ENCODE results near the gene KLB. TPM values are rescaled to one million over a fixed set of nuclear protein-coding genes. Genes with fewer than 3 reads are reported as not detected.
"Not testable (repeated sequence)": the region's sequence is repeated elsewhere in the genome, so short reads cannot be mapped to it uniquely, and the experiment has no call there.

KLB gene
- total and polyA plus RNA-seq, 4 experiments from 2014 or later = 0.06 TPM; not detected in 3

DNA sequence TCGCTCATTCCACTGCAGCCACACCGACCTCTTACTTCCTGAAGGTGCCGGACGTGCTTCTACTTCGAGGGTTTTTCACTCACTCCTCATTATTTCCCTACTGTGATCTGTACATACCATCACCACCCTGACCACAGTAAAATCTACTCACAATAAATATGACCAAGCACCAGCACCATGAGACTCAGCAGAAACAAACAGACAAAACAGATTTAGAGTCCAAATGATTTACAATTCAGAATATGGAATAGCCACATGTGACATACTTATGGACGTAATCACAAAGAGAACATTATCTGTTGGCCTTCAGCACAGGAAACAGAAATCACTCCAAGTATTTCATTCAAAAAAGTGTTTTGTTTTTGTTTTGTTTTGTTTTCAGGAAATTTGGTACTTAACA lies 16.1 kb upstream of the KLB start:
- Histone ChIP-seq H3K36me3 (ENCODE audit: insufficient read depth, low read length) (no peaks in the 10 kb centered on the region), H3K4me3 (ENCODE audit: low read length in 2 of 2) (no peak overlapping the region), H3K27me3 (ENCODE audit: insufficient read depth, low read length) (no peaks in the 10 kb centered on the region), H3K27ac (ENCODE audit: low read depth, low read length) (no peak overlapping the region), H3K4me1 (ENCODE audit: insufficient read depth, low read length) (no peaks in the 10 kb centered on the region), H3K9me3 (ENCODE audit: control insufficient read depth in 1 of 2, low read length in 2 of 2) (no peaks in the 10 kb centered on the region)
- Mint-ChIP-seq H3K36me3 (no peaks in the 10 kb centered on the region), H3K4me3 (no peak overlapping the region), H3K27me3 (peaks cover 2 to 6% of the 10 kb centered on the region in 2 donors), H3K4me1 (no peaks in the 10 kb centered on the region), H3K9me3 (no peaks in the 10 kb centered on the region), H3K27ac (no peak overlapping the region)
- no peak for DNase-seq
- ChIA-PET CTCF (ENCODE audit: partially characterized antibody) (no interaction called here), POLR2A (ENCODE audit: partially characterized antibody) (no interaction called here)
- intact Hi-C loops (cut with micrococcal nuclease) = no loop called here

DNA sequence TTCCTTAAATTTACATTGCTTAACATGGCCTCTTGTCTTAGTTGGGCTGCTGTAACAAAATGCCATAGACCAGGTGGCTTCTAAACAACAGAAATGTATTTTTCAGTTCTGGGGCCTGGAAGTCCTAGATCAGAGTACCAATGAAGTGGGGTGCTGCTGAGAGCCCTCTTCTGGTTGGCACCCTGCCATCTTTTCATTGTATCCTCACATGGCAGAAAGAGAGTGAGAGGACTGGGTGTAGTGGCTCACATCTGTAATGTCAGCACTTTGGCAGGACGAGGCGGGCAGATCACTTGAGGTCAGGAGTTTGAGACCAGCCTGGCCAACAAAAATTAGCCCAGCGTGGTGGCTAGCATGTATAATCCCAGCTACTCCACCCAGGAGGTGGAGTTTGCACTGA lies 12.0 kb upstream of the KLB start:
- intact Hi-C loops (cut with micrococcal nuclease) = no loop called here

DNA sequence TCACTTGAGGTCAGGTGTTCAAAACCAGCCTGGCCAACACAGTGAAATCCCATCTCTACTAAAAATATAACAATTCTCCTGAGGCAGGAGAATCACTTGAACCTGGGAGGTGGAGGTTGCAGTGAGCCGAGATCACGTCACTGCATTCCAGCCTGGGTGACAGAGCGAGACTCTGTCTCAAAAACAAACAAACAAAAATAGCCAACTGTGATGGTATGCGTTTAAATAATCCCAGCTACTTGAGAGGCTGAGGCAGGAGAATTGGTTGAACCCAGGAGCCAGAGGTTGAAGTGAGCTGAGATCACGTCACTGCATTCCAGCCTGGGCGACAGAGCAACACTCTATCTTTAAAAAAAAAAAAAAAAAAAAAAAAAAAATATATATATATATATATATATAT lies 5.1 kb upstream of the KLB start:
- H3K4me1 ChIP-seq (ENCODE audit: insufficient read depth, low read length); POLR2A ChIA-PET (ENCODE audit: partially characterized antibody); H3K4me3 Mint-ChIP-seq; H3K4me1 Mint-ChIP-seq; intact Hi-C loops (cut with micrococcal nuclease); H3K27ac Mint-ChIP-seq; H3K27me3 ChIP-seq (ENCODE audit: insufficient read depth, low read length); H3K36me3 Mint-ChIP-seq; DNase-seq; CTCF ChIA-PET (ENCODE audit: partially characterized antibody); H3K36me3 ChIP-seq (ENCODE audit: insufficient read depth, low read length); H3K4me3 ChIP-seq (ENCODE audit: low read length in 2 of 2); H3K9me3 ChIP-seq (ENCODE audit: control insufficient read depth in 1 of 2, low read length in 2 of 2); H3K27ac ChIP-seq (ENCODE audit: low read depth, low read length); H3K9me3 Mint-ChIP-seq; H3K27me3 Mint-ChIP-seq: not testable (repeated sequence)

More for the DNA sequence above, 12.0 kb upstream of the KLB start:
- no peaks in the 10 kb centered on the region for H3K9me3 ChIP-seq (ENCODE audit: control insufficient read depth in 1 of 2, low read length in 2 of 2)
- H3K36me3 Mint-ChIP-seq = no peaks in the 10 kb centered on the region
- no peaks in the 10 kb centered on the region for H3K27me3 ChIP-seq (ENCODE audit: insufficient read depth, low read length)
- H3K36me3 ChIP-seq (ENCODE audit: insufficient read depth, low read length) = no peaks in the 10 kb centered on the region
- H3K4me1 Mint-ChIP-seq = no peaks in the 10 kb centered on the region
- H3K4me3 Mint-ChIP-seq = no peak overlapping the region
- peaks cover 0 to 2% of the 10 kb centered on the region in 2 donors for H3K27me3 Mint-ChIP-seq
- DNase-seq = no peak
- H3K4me1 ChIP-seq (ENCODE audit: insufficient read depth, low read length) = no peaks in the 10 kb centered on the region
- ChIA-PET POLR2A (ENCODE audit: partially characterized antibody) (no interaction called here), CTCF (ENCODE audit: partially characterized antibody) (no interaction called here)
- H3K27ac Mint-ChIP-seq = no peak overlapping the region
- H3K4me3 ChIP-seq (ENCODE audit: low read length in 2 of 2) = no peak overlapping the region
- no peaks in the 10 kb centered on the region for H3K9me3 Mint-ChIP-seq
- no peak overlapping the region for H3K27ac ChIP-seq (ENCODE audit: low read depth, low read length)

DNA sequence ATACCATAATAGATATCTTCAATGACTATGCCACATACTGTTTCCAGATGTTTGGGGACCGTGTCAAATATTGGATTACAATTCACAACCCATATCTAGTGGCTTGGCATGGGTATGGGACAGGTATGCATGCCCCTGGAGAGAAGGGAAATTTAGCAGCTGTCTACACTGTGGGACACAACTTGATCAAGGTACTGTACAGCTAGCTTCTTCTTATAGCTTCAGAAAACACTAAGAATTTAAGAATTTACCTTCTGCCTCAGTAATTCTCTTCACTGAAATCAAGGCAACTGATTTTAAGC lies 805 bp downstream of the KLB start:
- DNase-seq = no peak
- no peaks in the 10 kb centered on the region for H3K9me3 ChIP-seq (ENCODE audit: control insufficient read depth in 1 of 2, low read length in 2 of 2)
- Mint-ChIP-seq H3K4me3 (no peak overlapping the region), H3K4me1 (no peaks in the 10 kb centered on the region), H3K9me3 (no peaks in the 10 kb centered on the region), H3K27me3 (peaks cover 0 to 1% of the 10 kb centered on the region in 2 donors), H3K27ac (no peak overlapping the region), H3K36me3 (no peaks in the 10 kb centered on the region)
- POLR2A ChIA-PET (ENCODE audit: partially characterized antibody) = no interaction called here
- intact Hi-C loops (cut with micrococcal nuclease) = no loop called here
- H3K4me3 ChIP-seq (ENCODE audit: low read length in 2 of 2) = no peak overlapping the region
- H3K27me3 ChIP-seq (ENCODE audit: insufficient read depth, low read length) = no peaks in the 10 kb centered on the region
- CTCF ChIA-PET (ENCODE audit: partially characterized antibody) = interaction anchor here (1.8 kb wide), 1 partner anchor 9 kb away, joined by 5 read pairs; no protein-coding TSS in a partner anchor
- no peak overlapping the region for H3K27ac ChIP-seq (ENCODE audit: low read depth, low read length)
- H3K4me1 ChIP-seq (ENCODE audit: insufficient read depth, low read length) = no peaks in the 10 kb centered on the region
- H3K36me3 ChIP-seq (ENCODE audit: insufficient read depth, low read length) = no peaks in the 10 kb centered on the region

DNA sequence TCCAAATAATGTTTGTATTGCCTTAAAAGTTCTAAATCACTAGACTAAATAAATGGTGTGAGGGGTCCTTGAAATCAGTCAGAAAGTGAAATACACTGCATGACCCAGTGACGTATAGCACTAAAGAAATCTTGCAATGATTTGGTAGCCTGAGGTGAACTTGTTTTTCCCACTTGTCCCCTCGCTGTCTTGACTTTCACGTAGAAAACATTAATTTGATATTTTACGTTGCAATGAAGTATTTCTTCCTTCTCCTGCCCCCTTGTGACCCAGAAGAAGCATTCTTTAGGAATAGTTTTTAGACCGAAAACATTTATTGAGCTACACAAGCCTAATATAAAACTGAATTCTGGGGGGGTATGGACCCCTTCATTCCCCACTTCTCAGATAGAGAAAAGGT lies 3.7 kb downstream of the KLB start:
- Histone ChIP-seq H3K4me3 (ENCODE audit: low read length in 2 of 2) (no peak overlapping the region), H3K4me1 (ENCODE audit: insufficient read depth, low read length) (no peaks in the 10 kb centered on the region), H3K27ac (ENCODE audit: low read depth, low read length) (no peak overlapping the region), H3K36me3 (ENCODE audit: insufficient read depth, low read length) (no peaks in the 10 kb centered on the region), H3K9me3 (ENCODE audit: control insufficient read depth in 1 of 2, low read length in 2 of 2) (no peaks in the 10 kb centered on the region), H3K27me3 (ENCODE audit: insufficient read depth, low read length) (no peaks in the 10 kb centered on the region)
- CTCF ChIA-PET (ENCODE audit: partially characterized antibody) = interaction anchor here (0.6 to 1.0 kb wide), 3 partner anchors 113 to 508 kb away, joined by 3 to 5 read pairs (median 3); no protein-coding TSS in a partner anchor
- Mint-ChIP-seq H3K4me1 (no peaks in the 10 kb centered on the region), H3K27ac (no peak overlapping the region), H3K36me3 (no peaks in the 10 kb centered on the region), H3K4me3 (no peak overlapping the region), H3K27me3 (peaks cover 0 to 1% of the 10 kb centered on the region in 2 donors), H3K9me3 (no peaks in the 10 kb centered on the region)
- DNase-seq = peak in 1 of 5 donors; percentile 2
- intact Hi-C loops (cut with micrococcal nuclease) = no loop called here
- POLR2A ChIA-PET (ENCODE audit: partially characterized antibody) = no interaction called here

DNA sequence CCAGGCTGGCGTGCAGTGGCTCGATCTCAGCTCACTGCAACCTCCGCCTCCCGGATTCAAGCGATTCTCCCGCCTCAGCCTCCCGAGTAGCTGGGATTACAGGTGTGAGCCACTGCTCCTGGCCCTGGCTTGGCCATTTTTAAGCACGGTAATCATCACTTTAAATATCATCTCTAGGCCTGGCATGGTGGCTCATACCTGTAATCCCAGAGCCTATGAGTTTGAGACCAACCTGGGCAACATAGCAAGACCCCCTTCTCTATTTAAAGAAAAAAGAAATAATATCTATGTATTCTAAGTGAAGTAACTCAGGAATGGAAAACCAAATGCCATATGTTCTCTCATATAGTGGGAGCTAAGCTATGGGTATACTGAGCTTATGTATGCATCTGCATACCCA lies 4.8 kb downstream of the KLB start:
- H3K4me3 ChIP-seq (ENCODE audit: low read length in 2 of 2); H3K9me3 Mint-ChIP-seq; DNase-seq; H3K27ac ChIP-seq (ENCODE audit: low read depth, low read length); H3K36me3 Mint-ChIP-seq; H3K9me3 ChIP-seq (ENCODE audit: control insufficient read depth in 1 of 2, low read length in 2 of 2); H3K4me3 Mint-ChIP-seq; H3K27me3 Mint-ChIP-seq; H3K4me1 Mint-ChIP-seq; H3K27me3 ChIP-seq (ENCODE audit: insufficient read depth, low read length); CTCF ChIA-PET (ENCODE audit: partially characterized antibody); intact Hi-C loops (cut with micrococcal nuclease); POLR2A ChIA-PET (ENCODE audit: partially characterized antibody); H3K36me3 ChIP-seq (ENCODE audit: insufficient read depth, low read length); H3K27ac Mint-ChIP-seq; H3K4me1 ChIP-seq (ENCODE audit: insufficient read depth, low read length): not testable (repeated sequence)

DNA sequence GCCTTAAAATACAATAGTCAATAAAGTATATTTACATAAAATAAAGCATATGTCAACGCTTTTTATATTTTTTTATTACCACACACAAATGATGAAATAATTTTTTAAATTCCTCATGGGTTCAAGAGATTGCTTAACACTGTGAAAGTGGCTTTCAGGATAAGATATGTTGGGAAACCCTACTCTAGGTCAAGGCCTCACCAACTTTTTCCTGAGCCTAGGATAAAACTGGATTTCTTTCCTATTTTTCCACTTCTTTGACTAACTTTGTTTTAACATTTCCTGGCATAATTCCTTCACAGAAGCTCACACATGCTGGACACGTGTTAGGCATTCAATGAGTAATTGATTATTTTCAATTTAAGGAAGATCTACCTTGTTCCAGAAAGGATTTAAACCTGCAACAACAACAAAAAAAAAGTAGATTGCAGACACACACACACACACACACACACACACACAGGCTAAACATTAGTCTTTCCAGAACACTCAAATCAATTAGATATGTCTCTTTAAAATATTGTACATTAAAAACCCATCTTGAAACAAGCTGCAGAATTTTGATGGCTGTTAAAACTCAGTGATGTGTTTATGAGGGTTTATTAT lies 9.1 kb downstream of the KLB start:
- CTCF ChIA-PET (ENCODE audit: partially characterized antibody) = no interaction called here

DNA sequence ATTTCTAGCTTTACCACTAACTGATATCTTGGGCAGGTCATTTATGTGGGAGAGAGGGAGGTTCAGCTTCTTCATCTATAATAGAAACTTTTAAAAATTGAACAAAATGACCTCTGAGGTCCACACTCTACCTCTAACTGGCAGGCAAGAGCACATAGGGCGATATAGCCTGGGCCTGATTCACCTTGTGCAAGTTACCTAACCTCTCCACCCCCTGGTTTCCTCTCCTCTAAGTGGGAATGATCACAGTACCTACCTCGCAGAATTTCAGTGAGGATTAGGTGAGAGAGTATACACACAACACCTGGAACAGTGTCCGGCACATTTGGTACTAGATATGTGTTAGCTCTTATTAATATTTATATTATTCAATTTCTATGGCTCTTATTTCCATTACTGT lies 15.5 kb downstream of the KLB start:
- Mint-ChIP-seq H3K4me3 (no peak overlapping the region), H3K27me3 (peaks cover 0 to 4% of the 10 kb centered on the region in 2 donors), H3K36me3 (no peaks in the 10 kb centered on the region), H3K27ac (no peak overlapping the region), H3K4me1 (peaks cover 0 to 1% (median 0%) of the 10 kb centered on the region in 4 donors), H3K9me3 (no peaks in the 10 kb centered on the region)
- intact Hi-C loops (cut with micrococcal nuclease) = no loop called here
- Histone ChIP-seq H3K4me3 (ENCODE audit: low read length in 2 of 2) (no peak overlapping the region), H3K27ac (ENCODE audit: low read depth, low read length) (no peak overlapping the region), H3K4me1 (ENCODE audit: insufficient read depth, low read length) (no peaks in the 10 kb centered on the region), H3K9me3 (ENCODE audit: control insufficient read depth in 1 of 2, low read length in 2 of 2) (no peaks in the 10 kb centered on the region), H3K36me3 (ENCODE audit: insufficient read depth, low read length) (no peaks in the 10 kb centered on the region), H3K27me3 (ENCODE audit: insufficient read depth, low read length) (no peaks in the 10 kb centered on the region)
- ChIA-PET CTCF (ENCODE audit: partially characterized antibody) (no interaction called here), POLR2A (ENCODE audit: partially characterized antibody) (no interaction called here)
- DNase-seq = no peak

More for the DNA sequence above, 9.1 kb downstream of the KLB start:
- Histone ChIP-seq H3K4me3 (ENCODE audit: low read length in 2 of 2) (no peak overlapping the region), H3K4me1 (ENCODE audit: insufficient read depth, low read length) (no peaks in the 10 kb centered on the region), H3K27me3 (ENCODE audit: insufficient read depth, low read length) (no peaks in the 10 kb centered on the region), H3K9me3 (ENCODE audit: control insufficient read depth in 1 of 2, low read length in 2 of 2) (no peaks in the 10 kb centered on the region), H3K36me3 (ENCODE audit: insufficient read depth, low read length) (no peaks in the 10 kb centered on the region), H3K27ac (ENCODE audit: low read depth, low read length) (no peak overlapping the region)
- POLR2A ChIA-PET (ENCODE audit: partially characterized antibody) = no interaction called here
- no peak for DNase-seq
- intact Hi-C loops (cut with micrococcal nuclease) = no loop called here
- Mint-ChIP-seq H3K4me3 (no peak overlapping the region), H3K27ac (peak overlapping the region in 1 of 7 donors; percentile 31), H3K9me3 (no peaks in the 10 kb centered on the region), H3K27me3 (peaks cover 0 to 3% of the 10 kb centered on the region in 2 donors), H3K4me1 (peaks cover 0 to 1% (median 0%) of the 10 kb centered on the region in 4 donors), H3K36me3 (no peaks in the 10 kb centered on the region)

Data from CD4-positive, alpha-beta memory T cell (primary cell).